ENCODE measurements around the gene SLC9A8.

GRCh38 chr20:49765413-49765736 lies 47.3 kb upstream of the SLC9A8 start:
- TF ChIP-seq CTCF (IDR thresholded peaks at IDR 0.05) (no peak), EP300 (IDR thresholded peaks at IDR 0.05; ENCODE audit: low read depth) (no peak)
